GM13977 (cell line): ENCODE measurements around the gene NLGN4X.

Experiments
- DNase-seq: peaks from one replicate; pipeline ENCODE4 v3.0.0; 2012; ENCODE audit warnings: low spot score
- CTCF ChIP-seq: IDR thresholded peaks from 2 replicates; pipeline ENCODE4 v1.5.1; 2012; ENCODE audit warnings: mild to moderate bottlenecking, control low read depth; ENCODE audit not compliant: insufficient read depth; ENCODE audit errors: extremely low read depth, missing control alignments
- in situ Hi-C: fragments of 300-500 bp; cut with MboI; formaldehyde crosslinking; loops from one replicate; pipeline ENCODE4 v1.12.0; 2022; ENCODE audit warnings: low sequenced_read_pairs, low pct_unique_long_range_greater_than_20kb, mixed read lengths, inconsistent platforms; ENCODE audit not compliant: unreplicated experiment

Gene NLGN4X

GRCh38 chrX:6227453-6227835 lies 1.2 kb downstream of the NLGN4X start:
- no peak for TF ChIP-seq CTCF
- no peak for DNase-seq
- in situ Hi-C loops, result no loop called here

DNA sequence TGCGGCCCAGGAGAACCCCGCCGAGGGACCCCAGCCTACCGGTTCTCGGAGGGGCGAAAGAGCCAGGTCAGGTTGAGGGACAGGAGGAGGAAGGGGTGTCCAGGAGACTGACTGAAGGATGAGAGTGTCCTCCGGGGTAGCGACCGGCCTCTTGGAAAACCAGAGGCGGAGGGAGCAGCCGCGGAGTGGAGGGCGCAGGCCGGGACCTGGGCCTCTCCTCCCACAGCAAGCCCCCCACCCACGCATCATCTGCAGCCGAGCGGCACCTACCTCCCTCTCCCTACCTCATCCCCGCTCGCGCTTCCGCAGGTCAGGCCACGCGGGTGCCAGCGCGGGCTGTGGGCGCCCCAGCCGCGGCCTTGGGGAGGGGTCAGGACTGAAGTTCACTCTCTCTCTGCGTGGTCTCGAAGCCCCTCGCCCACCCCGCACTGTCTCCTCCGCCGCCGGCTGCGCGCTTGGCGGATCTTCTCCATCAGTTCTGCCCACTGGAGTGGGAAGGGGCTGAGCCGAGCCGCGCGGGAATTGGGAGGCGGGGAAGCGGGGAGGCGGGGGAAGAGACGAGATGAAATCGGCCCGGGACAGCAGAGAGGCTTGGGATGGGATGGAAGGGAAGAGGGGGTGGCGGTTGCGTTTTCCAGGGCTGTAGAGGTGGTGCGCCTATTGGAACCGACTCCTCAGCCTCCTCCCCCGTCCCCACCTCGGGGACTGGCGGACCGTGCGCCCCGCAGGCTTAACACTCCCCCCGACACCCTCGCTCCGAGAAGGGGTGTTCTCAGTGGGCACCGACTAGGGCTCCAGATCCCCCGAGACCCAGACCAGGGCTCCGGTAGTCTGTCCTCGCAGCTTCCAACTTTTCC lies 1.8 kb downstream of the NLGN4X start:
- in situ Hi-C loops, result no loop called here
- TF ChIP-seq CTCF, result no peak
- no peak for DNase-seq

DNA sequence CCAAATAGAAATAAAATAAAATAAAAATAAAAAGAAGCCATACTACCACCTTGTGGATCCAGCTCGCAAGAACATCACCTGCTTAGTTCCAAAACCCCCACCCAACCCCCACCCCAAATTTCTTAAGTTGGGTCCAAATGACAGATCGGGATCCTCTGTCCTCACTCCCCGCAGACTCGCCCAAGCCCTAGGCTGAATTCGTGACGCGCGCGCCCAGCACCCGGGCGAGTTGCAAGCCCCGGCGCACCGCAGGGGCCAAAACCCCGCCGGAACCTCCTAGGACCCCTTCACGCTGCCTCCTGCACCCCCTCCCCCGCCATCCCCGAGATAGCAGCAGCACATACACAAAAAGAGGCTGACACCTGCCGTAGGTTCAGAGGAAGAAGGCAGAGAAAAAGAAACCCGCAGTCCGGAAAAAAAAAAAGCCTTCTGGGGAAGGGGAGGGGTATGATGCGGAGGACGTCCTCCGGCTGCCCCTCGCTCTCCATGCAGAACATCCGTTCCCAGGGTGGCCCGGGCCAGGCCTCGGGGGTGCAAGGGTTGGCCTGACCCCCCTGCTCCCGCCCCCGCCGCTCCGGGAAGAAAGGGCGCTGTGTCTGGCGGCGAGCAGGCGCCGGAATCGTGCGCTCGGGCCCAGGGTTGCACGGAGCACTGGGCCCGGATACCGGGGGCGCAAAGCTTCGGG lies 2.6 kb downstream of the NLGN4X start:
- no peak for DNase-seq
- in situ Hi-C loops, result no loop called here
- no peak for TF ChIP-seq CTCF

- DNase-seq, result no peak
- in situ Hi-C loops, result no loop called here
- no peak for TF ChIP-seq CTCF
Observed at GRCh38 chrX:6225288-6225910, 3.3 kb downstream of the NLGN4X start.

- no peak for DNase-seq
- no peak for TF ChIP-seq CTCF
- in situ Hi-C loops, result no loop called here
Observed at GRCh38 chrX:6223516-6223915, 5.2 kb downstream of the NLGN4X start.

GRCh38 chrX:6210230-6210629 lies 18.4 kb downstream of the NLGN4X start:
- no peak for TF ChIP-seq CTCF
- in situ Hi-C loops, result no loop called here
- no peak for DNase-seq
